Measurements from ENCODE around the gene FHL1. TPM values are rescaled to one million over a fixed set of nuclear protein-coding genes. Genes with fewer than 3 reads are reported as not detected.

FHL1 gene
- total RNA-seq (2014; rRNA removed; shearing (Covaris generic)) = 3.5 and 4.2 TPM in 2 replicates

GRCh38 chrX:136147315-136147901 lies at the start of gene FHL1:
TSS of gene FHL1 (plus strand) at chrX:136147533.

GRCh38 chrX:136251041-136251991 lies 104.0 kb downstream of the FHL1 start, which contains the start of gene MAP7D3:
TSS of gene MAP7D3 (minus strand) at chrX:136251400. CDS start at chrX:136251358, 42 bp downstream.

Small RNAs within 50 kb of the gene (small RNA-seq; reads per million reads assigned to genes)
- not detected for gene RF01210

Other genes with a start within 250 kb of the FHL1 start
- 9.6 and 11.6 TPM in 2 replicates for gene MMGT1, start 173.5 kb upstream of the FHL1 start, total RNA-seq (2014; rRNA removed; shearing (Covaris generic))
- 5.2 and 6.3 TPM in 2 replicates for gene SLC9A6, start 162.1 kb upstream of the FHL1 start, total RNA-seq (2014; rRNA removed; shearing (Covaris generic))
- 22.5 TPM in 2 replicates for gene MAP7D3, start 103.9 kb downstream of the FHL1 start, total RNA-seq (2014; rRNA removed; shearing (Covaris generic))
- gene ADGRG4, start 153.4 kb downstream of the FHL1 start, total RNA-seq (2014; rRNA removed; shearing (Covaris generic)) = not detected in 2 replicates

Data from A375 (cell line).